Colonic mucosa (tissue), 4 donors: ENCODE data around the gene ITGA2B. TPM values are rescaled to one million over a fixed set of nuclear protein-coding genes. Genes with fewer than 3 reads are reported as not detected.
A peak's percentile ranks its signal among the peaks of the same experiment; 100 is the strongest.

Experiments
- DNase-seq: peaks from one replicate; pipeline ENCODE4 v3.0.0-alpha.2; 2020
- H3K27ac ChIP-seq: fragments of 200-600 bp; one replicate; pipeline ENCODE4 v1.8.0; 2021
- H3K27me3 ChIP-seq: fragments of 200-600 bp; one replicate; pipeline ENCODE4 v1.8.0; 2021
- H3K36me3 ChIP-seq: fragments of 200-600 bp; one replicate; pipeline ENCODE4 v1.8.0; 2021
- H3K4me1 ChIP-seq: fragments of 200-600 bp; one replicate; pipeline ENCODE4 v1.8.0; 2021; ENCODE audit warnings: mild to moderate bottlenecking
- H3K4me3 ChIP-seq: fragments of 200-600 bp; one replicate; pipeline ENCODE4 v1.8.0; 2021
- H3K9ac ChIP-seq, 2 donors: one replicate each; pipeline ENCODE4 v1.7.0; 2013; ENCODE audit warnings: control low read depth in 2 of 2, low read depth in 2 of 2, low read length in 2 of 2
- H3K9me3 ChIP-seq: fragments of 200-600 bp; one replicate; pipeline ENCODE4 v1.8.0; 2021
- CTCF ChIP-seq: fragments of 200-600 bp; IDR thresholded peaks from one replicate; pipeline ENCODE4 v1.8.0; 2022; ENCODE audit warnings: antibody characterized with exemption, mild to moderate bottlenecking
- intact Hi-C: fragments of 100-400 bp; cut with DNase I; formaldehyde crosslinking; loops from one replicate; pipeline ENCODE4 v1.14.1; 2022
- total RNA-seq, 2 donors: library from RNA; stranded (reverse); fragmentation: NEBNext Ultra II Directional in 1 of 2; extraction: Animal tissue kit (Norgen Biotek cat#: 25700) in 1 of 2; gene quantifications; one replicate each; pipeline ENCODE4 v1.2.1, GENCODE V29; 2021
- donor health status: healthy.
- donor health status: DM: no; HTN: no; CAD: no.
- donor health status: DM: no; HTN: no; CAD: no.

ITGA2B gene
- total RNA-seq, 2 donors from 2014 or later, result 0.37 to 0.69 TPM

GRCh38 chr17:44363613-44364159 is 25.8 kb downstream of the ITGA2B start, which contains the start of gene FAM171A2:
FAM171A2 (minus strand) TSS chr17:44363853; CDS start chr17:44363714, 139 bp downstream.
- intact Hi-C loops, result no loop called here
- H3K4me1 ChIP-seq, result no peaks in the 10 kb centered on the region
- H3K27ac ChIP-seq, result no peak within 1 kb of the TSS
- H3K27me3 ChIP-seq, result peaks cover 12% of the 10 kb centered on the region
- H3K36me3 ChIP-seq, result no peaks in the 10 kb centered on the region
- H3K9ac ChIP-seq, result peak within 1 kb of the TSS in 1 of 2 donors; percentile 63
- H3K9me3 ChIP-seq, result no peaks in the 10 kb centered on the region
- TF ChIP-seq CTCF, result peak; percentile 44
- peak within 1 kb of the TSS; percentile 56 for H3K4me3 ChIP-seq
- no peak for DNase-seq

- H3K4me1 ChIP-seq, result no peaks in the 10 kb centered on the region
- H3K27ac ChIP-seq, result no peak overlapping the region
- no peak for TF ChIP-seq CTCF
- no peak for DNase-seq
- peak overlapping the region in 1 of 2 donors; percentile 63 for H3K9ac ChIP-seq
- no peaks in the 10 kb centered on the region for H3K36me3 ChIP-seq
- intact Hi-C loops, result no loop called here
- H3K4me3 ChIP-seq, result peak overlapping the region; percentile 56
- peaks cover 12% of the 10 kb centered on the region for H3K27me3 ChIP-seq
- no peaks in the 10 kb centered on the region for H3K9me3 ChIP-seq
Observed at GRCh38 chr17:44362949-44363612, 26.4 kb downstream of the ITGA2B start.

GRCh38 chr17:44362459-44362948 is 26.9 kb downstream of the ITGA2B start:
- no peak for DNase-seq
- peaks cover 12% of the 10 kb centered on the region for H3K27me3 ChIP-seq
- no peak overlapping the region for H3K27ac ChIP-seq
- no peaks in the 10 kb centered on the region for H3K9me3 ChIP-seq
- H3K4me3 ChIP-seq, result no peak overlapping the region
- no peak for TF ChIP-seq CTCF
- H3K9ac ChIP-seq, result no peak overlapping the region
- intact Hi-C loops, result no loop called here
- no peaks in the 10 kb centered on the region for H3K4me1 ChIP-seq
- no peaks in the 10 kb centered on the region for H3K36me3 ChIP-seq

GRCh38 chr17:44361292-44362260 is 27.9 kb downstream of the ITGA2B start:
- no peak overlapping the region for H3K9ac ChIP-seq
- peaks cover 12% of the 10 kb centered on the region for H3K27me3 ChIP-seq

More at GRCh38 chr17:44361292-44362260, 27.9 kb downstream of the ITGA2B start:
- Histone ChIP-seq H3K36me3 (no peaks in the 10 kb centered on the region), H3K27ac (no peak overlapping the region), H3K4me3 (no peak overlapping the region), H3K4me1 (no peaks in the 10 kb centered on the region), H3K9me3 (no peaks in the 10 kb centered on the region)
- TF ChIP-seq CTCF, result no peak
- no peak for DNase-seq
- intact Hi-C loops, result no loop called here
